ENCODE data around the gene SDR9C7.
"Not testable (repeated sequence)": the region's sequence is repeated elsewhere in the genome, so short reads cannot be mapped to it uniquely, and the experiment has no call there.

SDR9C7 gene
- 0 reads per million in 4 donors for total RNA-seq

DNA sequence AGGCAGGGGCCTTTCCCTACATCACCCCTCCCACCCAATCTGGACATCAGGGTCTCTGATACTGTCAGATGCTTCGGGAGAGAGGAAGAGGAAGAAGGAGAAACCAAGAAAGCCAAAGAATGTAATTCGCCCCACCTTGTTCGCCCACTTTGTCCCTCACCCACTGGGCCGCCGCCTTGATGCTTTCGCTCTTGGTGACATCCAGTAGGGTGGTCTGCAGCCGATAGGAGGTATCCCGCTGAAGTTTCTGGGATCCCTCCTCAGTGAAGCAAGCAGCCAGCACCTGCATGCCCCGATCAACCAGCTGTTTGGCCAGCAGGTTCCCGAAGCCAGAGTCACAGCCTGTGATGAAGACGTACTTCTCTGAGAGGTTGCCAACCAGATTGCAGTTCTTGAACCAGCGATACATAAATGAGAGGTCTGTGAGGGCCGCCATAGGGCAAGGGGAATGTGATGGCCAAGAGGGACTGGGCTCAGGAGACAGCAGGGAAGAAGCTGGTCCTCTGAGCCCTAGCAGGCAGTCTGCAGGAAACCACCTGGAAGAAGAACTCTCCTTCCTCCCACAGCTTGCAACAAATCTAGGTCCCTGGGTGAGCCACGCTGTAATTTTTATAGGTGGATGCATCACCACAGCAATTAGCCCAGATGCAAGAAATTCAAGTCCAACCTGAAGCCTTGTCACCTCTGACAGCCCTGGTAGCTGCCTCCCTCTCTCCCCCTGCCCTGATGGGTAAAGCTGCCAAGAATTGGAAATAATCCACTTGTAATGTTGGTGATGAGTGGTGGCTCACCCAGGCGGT, at the start of gene SDR9C7:
Gene SDR9C7 (minus strand): TSS at position 583 of the 800 bp plus-strand sequence. CDS start 147 bp downstream, at position 436.
- DNase-seq = no peak

DNA sequence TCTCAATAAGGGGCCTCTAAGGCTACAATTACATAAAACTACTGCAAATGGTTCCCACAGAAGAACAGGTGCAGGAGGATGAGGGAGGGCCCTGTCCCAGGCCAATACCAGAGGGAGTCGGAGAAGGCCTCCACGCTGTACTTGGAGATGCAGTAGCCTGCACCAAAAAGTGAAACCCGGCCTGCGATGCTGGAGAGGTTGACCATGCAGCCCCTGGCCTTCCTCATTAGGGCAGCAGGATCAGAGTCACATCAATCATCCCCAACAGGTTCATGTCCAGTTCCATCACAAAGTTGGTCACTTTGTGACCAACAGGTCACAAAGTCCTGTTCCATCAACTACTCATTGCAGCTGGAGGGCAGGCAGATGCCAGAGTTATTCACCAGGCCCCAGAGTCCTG, 49.2 kb upstream of the SDR9C7 start:
- DNase-seq = no peak

DNA sequence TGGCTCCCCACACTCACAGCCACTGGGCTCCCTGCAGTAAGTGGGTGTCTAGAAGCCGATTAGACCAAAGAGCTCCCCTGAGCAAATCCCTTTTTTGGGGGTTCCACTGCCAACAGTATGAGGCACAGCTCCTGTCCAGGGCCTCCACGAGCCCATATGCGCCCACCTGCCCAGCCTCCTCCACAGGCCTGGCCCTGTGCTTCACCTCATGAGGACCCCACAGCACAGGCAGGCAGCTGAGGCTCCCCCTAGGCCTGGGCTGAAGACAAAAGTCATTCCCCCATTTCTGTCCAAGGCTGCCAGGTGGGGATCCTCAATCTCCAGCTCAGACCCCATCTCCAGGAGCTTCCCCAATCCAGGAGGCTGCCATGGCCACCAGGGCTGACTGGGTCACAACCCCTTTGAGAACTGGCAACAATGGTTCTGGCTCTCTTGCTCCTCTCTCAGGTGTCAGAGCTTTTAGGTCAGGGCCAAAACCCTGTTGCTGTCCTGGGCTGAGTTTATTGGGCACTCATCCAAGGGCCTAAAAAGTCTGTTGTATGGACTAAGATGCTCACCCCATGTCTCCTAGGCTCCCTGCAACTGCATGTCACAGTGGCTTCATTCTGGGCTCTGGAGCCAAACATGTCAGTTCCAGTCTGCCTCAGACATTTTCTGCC, 48.5 kb upstream of the SDR9C7 start:
- DNase-seq = not testable (repeated sequence)

DNA sequence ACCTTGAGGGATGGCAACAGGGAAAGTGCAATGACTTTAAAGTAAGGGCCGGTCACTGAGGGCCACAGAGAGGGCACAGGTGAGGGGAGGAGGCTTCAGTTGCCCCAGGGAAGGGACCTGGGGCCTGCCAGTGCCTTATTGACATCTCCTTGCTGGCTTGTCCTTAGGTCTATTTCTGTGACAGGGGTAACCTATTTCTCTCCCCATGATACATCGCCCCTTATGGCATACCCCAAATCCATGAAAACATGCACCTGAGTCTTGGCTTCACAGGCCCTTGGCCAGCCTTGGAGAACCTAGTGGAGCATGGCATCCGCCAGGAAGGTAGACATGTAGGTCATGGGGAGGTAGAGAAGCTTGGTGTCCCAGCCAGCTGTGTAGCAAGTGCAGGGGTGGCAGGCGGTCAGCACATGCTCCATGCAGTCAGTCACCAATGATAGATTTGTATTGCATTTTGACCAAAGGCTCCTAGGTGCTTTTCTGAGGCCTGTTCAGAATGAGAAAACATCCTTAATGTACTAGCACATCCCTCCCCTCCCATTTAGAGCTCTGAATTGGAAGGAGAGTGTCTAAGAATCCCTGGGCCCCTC, 46.8 kb upstream of the SDR9C7 start:
- DNase-seq = no peak

DNA sequence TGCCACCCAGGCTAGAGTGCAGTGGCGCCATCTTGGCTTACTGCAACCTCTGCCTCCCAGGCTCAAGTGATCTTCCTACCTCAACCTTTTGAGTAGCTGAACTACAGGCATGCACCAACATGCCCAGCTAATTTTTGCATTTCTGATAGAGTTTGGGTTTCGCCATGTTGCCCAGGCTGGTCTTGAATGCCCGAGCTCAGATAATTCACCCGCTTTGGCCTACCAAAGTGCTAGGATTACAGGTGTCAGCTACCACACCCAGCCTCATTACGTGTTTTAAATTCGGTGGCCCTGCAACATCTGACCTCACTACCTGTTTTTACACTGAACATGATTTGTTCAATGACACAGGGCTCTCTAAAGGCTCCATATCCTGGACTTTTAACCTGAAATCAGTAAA, 46.1 kb upstream of the SDR9C7 start:
- no peak for DNase-seq

DNA sequence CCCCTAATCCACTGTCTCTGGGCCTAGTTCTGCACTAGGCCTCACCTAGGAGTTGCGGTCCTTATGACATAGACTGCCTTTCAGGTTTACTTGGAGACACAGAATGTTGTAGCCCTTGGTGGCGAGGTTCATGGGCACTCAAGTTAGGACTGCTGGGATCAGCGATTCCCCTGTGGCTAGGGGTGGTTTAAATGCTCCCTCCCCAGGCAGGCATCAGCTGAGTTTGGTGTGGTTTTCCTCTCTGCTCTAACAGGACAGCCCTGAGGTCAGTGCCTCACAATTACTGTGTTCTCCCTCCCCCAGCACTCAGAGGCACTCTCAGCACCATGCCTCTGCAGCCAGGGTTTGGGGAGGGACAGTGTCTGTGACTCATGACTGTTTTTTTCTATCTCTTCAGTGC, 45.4 kb upstream of the SDR9C7 start:
- DNase-seq = no peak

DNA sequence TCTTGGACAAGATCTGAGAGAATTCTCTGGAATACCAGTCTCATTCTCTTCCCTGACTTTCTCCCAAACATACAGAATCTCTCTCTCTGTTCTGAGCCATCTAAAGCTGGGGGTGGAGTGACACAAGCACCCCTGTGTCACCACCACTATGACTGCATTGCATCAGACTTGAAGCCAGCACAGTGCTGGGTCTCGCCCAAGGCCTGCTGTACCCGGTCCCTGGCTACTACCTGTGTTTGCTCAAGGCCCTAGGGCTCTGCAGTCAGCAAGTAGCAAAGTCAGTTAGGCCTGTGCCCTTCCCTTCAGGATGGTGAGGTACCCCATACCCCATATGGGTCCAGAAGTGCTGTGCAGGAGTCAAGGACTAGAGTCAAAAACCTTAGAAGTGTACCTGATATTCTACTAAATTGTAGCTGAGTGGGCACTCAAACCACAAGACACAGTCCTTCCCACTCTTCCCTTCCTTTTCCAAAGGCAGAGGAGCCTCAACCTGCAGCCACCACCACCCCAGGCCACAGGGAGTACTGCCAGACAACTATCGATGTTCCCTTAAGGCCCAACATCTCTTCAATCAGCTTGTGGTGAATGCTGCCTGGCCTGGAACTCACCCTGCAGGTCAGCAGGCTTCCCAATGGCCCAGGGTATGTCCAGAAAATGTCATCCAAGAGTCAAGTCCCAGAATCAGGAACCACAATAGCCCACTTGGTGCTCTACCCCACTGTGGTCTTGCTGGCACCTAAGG, 44.4 kb upstream of the SDR9C7 start:
- DNase-seq = no peak

DNA sequence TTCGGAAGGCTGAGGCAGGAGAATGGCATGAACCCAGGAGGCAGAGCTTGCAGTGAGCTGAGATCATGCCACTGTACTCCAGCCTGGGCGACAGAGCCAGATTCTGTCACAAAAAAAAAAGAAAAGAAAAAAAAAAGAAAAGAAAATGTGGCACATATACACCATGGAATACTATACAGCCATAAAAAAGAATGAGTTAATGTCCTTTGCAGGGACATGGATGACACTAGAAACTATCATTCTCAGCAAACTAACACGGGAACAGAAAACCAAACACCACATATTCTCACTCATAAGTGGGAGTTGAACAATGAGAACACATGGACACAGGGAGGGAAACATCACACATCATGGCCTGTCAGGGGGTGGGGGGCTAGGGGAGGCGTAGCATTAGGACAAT, 43.2 kb upstream of the SDR9C7 start:
- not testable (repeated sequence) for DNase-seq

DNA sequence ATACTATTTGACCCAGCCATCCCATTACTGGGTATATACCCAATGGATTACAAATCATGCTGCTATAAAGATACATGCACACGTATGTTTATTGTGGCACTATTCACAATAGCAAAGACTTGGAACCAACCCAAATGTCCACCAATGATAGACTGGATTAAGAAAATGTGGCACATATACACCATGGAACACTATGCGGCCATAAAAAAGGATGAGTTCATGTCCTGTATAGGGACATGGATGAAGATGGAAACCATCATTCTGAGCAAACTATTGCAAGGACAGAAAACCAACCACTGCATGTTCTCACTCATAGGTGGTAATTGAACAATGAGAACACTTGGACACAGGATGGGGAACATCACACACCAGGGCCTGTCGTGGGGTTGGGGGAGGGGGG, 40.0 kb upstream of the SDR9C7 start:
- not testable (repeated sequence) for DNase-seq

DNA sequence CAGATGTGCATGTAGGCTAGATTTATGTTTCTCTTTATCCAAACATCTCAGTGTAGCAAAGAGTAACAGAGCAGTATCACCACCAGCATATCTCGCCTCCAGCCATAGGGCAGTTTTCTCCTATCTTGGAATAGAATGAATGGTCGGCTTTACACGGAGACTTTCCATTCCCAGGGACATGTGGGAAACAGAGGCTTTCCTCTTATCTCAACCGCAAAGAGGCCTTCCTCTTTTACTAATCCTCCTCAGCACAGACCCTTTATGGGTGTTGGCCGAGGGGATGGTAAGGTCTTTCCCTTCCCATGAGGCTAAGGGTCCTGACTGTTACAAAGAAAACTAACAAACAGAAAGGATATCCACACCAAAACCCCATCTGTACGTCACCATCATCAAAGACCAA, 34.7 kb upstream of the SDR9C7 start:
- DNase-seq = not testable (repeated sequence)

DNA sequence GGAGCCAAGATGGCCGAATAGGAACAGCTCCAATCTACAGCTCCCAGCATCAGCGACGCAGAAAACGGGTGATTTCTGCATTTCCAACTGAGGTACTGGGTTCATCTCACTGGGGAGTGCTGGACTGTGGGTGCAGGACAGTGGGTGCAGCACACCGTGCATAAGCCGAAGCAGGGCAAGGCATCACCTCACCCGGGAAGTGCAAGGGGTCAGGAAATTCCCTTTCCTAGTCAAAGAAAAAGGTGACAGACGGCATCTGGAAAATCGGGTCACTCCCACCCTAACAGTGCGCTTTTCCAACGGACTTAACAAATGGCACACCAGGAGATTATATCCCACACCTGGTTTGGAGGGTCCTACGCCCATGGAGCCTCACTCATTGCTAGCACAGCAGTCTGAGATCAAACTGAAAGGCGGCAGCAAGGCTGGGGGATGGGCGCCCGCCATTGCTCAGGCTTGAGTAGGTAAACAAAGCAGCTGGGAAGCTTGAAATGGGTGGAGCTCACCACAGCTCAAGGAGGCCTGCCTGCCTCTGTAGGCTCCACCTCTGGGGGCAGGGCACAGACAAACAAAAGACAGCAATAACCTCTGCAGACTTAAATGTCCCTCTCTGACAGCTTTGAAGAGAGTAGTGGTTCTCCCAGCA, 31.9 kb upstream of the SDR9C7 start:
- DNase-seq = not testable (repeated sequence)

DNA sequence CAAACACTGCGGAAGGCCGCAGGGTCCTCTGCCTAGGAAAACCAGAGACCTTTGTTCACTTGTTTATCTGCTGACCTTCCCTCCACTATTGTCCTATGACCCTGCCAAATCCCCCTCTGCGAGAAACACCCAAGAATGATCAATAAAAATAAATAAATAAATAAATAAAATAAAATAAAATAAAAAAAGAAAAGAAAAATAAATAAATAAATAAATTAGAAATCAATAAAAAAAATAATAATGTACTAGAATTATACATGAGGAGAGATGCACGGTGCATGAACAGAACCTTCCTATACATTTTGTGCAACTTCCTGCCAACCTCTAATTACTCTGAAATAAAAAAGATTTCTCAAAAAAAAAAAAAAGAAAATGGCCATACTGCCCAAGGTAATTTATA, 30.9 kb upstream of the SDR9C7 start:
- not testable (repeated sequence) for DNase-seq

DNA sequence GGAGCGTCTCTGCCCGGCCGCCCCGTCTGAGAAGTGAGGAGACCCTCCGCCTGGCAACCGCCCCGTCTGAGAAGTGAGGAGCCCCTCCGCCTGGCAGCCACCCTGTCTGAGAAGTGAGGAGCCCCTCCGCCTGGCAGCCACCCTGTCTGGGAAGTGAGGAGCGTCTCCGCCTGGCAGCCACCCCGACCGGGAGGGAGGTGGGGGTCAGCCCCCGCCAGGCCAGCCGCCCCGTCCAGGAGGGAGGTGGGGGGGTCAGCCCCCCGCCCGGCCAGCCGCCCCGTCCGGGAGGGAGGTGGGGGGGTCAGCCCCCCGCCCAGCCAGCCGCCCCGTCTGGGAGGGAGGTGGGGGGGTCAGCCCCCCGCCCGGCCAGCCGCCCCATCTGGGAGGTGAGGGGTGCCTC, 29.3 kb upstream of the SDR9C7 start:
- not testable (repeated sequence) for DNase-seq

DNA sequence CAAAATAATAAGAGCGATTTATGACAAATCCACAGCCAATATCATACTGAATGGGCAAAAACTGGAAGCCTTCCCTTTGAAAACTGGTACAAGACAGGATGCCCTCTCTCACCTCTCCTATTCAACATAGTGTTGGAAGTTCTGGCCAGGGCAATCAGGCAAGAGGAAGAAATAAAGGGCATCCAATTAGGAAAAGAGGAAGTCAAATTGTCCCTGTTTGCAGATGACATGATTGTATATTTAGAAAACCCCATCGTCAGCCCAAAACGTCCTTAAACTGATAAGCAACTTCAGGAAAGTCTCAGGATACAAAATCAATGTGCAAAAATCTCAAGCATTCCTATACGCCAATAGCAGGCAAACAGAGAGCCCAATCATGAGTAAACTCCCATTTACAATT, 28.0 kb upstream of the SDR9C7 start:
- DNase-seq = not testable (repeated sequence)

DNA sequence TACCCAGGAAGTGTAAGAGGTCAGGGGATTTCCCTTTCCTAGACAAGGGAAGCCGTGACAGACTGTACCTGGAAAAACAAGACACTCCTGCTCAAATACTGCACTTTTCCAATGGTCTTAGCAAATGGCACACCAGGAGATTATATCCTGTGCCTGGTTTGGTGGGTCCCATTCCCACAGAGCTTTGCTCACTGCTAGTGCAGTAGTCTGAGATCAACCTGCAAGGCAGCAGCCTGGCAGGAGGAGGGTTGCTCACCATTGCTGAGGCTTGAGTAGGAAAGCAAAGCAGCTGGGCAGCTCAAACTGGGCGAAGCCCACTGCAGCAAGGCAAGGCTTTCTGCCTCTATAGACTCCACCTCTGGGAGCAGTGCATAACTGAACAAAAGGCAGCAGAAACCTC, 24.2 kb upstream of the SDR9C7 start:
- no peak for DNase-seq

DNA sequence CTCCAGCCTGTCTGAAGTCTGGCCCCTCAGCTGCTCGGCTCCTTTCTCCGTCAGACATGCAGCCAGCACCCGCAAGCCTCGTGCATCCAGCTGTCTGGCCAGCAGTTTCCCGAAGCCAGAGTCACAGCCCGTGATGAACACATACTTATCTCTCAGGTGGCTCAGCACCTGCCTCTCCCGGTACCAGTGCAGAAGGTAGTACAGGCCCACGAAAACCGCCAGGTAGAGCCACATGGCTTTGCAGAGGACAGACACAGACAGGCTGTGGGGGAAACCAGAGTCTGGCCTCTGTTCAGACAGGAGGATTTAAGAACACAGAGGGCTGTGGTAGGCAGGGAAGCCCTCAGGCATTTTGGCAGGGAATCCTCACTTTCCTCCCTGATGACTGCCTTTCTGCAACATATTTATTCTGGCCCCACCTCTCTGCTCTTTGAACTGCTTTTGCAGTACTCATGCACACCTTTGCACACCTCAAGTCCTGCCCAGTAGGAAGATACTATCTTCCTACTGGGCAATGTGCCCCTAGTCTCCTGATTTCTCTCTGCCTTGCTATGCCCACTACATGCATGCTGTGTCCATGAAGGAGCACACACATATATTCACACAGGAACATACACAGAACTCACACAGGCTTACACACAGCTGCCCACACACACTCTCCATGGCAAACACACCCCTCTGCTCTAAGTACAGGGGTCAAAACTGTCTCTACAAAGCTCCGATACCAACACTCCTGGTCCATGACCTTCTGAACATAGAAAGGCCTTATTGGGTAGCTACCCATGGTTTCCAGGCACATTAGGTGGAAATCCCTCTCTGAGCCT, 23.2 kb upstream of the SDR9C7 start, which contains the start of gene RDH16:
Gene RDH16 (minus strand): TSS at position 380 of the 824 bp plus-strand sequence. CDS start 146 bp downstream, at position 234.
- DNase-seq = no peak

DNA sequence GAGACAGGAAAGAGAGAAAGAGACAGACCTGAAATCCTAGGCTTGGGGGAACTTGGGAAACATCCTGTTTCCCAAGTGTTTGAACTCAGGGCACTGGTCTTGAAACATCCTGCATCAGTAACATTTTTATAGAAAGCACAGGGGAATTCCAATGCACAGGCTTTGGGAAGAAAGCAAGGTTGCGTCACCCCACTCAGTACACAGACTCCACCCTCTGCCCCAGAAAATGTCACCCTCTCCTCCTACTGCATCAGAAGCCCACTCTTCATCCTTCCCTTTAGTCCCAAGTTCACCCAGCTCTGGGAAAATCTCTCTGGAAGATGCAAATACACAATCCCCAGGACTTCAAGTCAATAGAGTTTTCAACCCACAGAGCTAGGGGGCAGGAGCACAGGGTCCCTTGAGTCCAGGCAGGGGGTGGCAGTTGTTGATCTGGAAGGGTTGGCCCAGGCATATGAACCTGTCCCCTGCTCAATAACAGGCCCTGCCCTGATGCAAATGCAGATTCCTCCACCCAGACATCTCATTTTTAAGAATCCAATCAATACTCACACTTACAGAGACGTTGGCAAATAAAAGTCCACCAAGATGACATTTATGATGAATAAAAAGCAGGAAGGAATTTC, 21.5 kb upstream of the SDR9C7 start:
- DNase-seq = no peak

DNA sequence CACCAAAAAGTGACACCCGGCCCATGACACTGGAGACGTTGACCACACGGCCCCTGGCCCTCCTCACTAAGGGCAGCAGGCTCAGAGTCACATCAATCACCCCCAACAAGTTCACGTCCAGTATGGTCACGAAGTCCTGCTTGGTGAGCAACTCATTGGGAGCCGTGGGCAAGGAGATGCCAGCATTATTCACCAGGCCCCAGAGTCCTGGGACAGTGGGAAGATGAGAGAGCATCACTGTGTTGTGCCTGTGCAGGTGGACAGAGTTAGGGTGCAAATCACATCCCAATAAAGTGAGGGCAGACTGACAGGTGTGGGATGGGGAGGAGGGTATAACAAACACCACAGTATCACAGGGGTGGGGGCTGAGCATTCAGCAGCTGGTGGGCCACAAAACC, 20.7 kb upstream of the SDR9C7 start:
- no peak for DNase-seq

DNA sequence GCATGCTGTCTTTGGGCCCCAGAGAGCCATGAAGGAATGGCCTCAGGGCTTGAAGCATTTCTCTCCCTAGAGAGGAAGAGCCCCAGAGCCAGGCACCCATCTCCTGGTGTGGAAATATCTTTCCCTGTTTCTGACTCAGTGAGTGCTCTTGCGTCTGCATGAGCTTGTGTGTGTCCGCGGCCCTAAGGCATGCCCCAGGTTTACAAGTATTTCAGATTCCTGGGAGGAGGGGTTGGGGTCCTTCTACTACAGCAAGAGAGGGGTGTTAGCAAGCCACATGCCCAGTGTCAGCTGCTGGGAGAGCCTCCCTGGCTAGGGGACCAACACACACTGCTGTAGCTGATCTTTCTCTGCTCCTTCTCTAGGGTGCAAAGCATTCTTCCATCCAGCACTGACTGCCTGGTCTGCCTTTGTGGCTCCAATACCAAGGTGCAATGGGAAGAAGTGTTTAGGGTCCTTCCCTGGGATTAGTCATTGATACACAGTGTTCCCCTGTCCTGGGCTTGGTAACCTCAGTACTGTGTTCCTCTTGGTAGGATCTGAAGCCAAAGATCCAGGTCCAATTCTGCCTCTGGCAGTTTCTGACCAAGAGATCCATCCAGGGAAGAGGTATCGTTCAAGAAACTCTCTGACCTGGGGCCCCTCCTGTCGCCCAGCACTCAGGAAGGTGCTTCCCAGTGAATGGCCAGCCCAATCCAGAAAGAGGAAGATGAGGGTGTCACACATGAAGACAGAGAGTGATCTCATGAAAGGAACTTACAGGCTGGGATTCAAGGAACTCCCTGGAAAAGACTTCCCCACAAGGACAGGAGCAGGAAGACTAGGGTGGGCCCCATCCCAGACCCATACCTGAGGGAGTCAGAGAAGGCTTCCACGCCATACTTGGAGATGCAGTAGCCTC, 20.1 kb upstream of the SDR9C7 start:
- DNase-seq = no peak

DNA sequence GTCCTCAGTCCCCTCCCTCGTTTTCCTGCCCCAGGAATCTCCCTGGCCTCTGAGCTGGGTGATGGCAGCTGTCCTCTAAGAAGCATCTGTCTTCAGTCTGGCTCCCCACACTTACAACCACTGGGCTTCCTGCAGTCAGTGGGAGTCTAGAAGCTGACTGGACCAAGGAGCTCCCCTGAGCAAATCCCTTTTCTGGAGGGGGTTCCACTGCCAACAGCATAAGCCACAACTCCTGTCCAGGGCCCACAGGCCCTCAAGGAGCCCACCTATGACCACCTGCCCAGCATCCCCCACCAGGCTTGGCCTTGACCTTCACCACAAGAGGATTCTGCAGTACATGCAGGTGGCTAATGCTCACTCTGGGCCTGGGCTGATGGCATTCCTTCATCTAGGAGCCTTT, 19.1 kb upstream of the SDR9C7 start:
- DNase-seq = no peak

Data from T-helper 1 cell (primary cell).